ENCODE results near the gene MYLK4.

GRCh38 chr6:2693231-2693630 lies 57.5 kb downstream of the MYLK4 start:
- TF ChIP-seq CTCF (IDR thresholded peaks at IDR 0.05) = no peak
- TF ChIP-seq POLR2AphosphoS5 (IDR thresholded peaks at IDR 0.05; ENCODE audit: low read depth, low read length) = no peak

Data from Panc1 (cell line).